Suprapubic skin (tissue), 4 donors: ENCODE results near the gene KATNB1. TPM values are rescaled to one million over a fixed set of nuclear protein-coding genes. Genes with fewer than 3 reads are reported as not detected.

ENCODE experiments used
- DNase-seq, 2 donors: peaks; one replicate each; pipeline ENCODE4 v3.0.0-alpha.2; 2019; ENCODE audit warnings: low spot score in 2 of 2
- H3K27ac ChIP-seq: fragments of 200-600 bp; sonication (generic); one replicate; pipeline ENCODE4 v1.5.1; 2019
- H3K27me3 ChIP-seq: fragments of 200-600 bp; sonication (generic); one replicate; pipeline ENCODE4 v1.5.1; 2019
- H3K36me3 ChIP-seq: fragments of 200-600 bp; sonication (generic); one replicate; pipeline ENCODE4 v1.5.1; 2019
- H3K4me1 ChIP-seq: fragments of 200-600 bp; sonication (generic); one replicate; pipeline ENCODE4 v1.5.1; 2019
- H3K4me3 ChIP-seq: fragments of 200-600 bp; sonication (generic); one replicate; pipeline ENCODE4 v1.5.1; 2019; ENCODE audit warnings: mild to moderate bottlenecking
- H3K9me3 ChIP-seq: fragments of 200-600 bp; sonication (generic); one replicate; pipeline ENCODE4 v1.5.1; 2019
- EP300 ChIP-seq: sonication (generic); formaldehyde crosslinking; IDR thresholded peaks from one replicate; pipeline ENCODE4 v1.6.1; 2017; ENCODE audit warnings: antibody characterized with exemption
- POLR2A ChIP-seq, 2 donors: fragments of 450-650 bp; IDR thresholded peaks; one replicate each; pipeline ENCODE4 v1.6.1; 2017; ENCODE audit warnings: antibody characterized with exemption in 2 of 2, mild to moderate bottlenecking in 2 of 2, moderate library complexity in 2 of 2
- POLR2AphosphoS5 ChIP-seq, 3 donors: sonication (generic); formaldehyde crosslinking; IDR thresholded peaks; one replicate each; pipeline ENCODE4 v1.6.1; 2017; ENCODE audit warnings: antibody characterized with exemption in 3 of 3
- WGBS: methylation state at CpG from one replicate; pipeline ENCODE4 v1.1.5; 2018; 5-methylcytosine and 5-hydroxymethylcytosine counted together
- total RNA-seq, 4 donors: library from RNA; depleted of rRNA; stranded (reverse); fragments of >200 nt; gene quantifications; one replicate each; pipeline ENCODE4 v1.1.0, GENCODE V29; 2016
- TF ChIP-seq, protein P1 (sequence below), 2 donors: fragments of 200-600 bp in 1 of 2; fragments of 450-650 bp in 1 of 2; sonication (generic) in 1 of 2; IDR thresholded peaks; one replicate each; pipeline ENCODE4 v1.5.1; 2016 to 2019; ENCODE audit warnings: antibody characterized with exemption in 2 of 2, mild to moderate bottlenecking in 1 of 2, moderate library complexity in 1 of 2

The KATNB1 gene
- total RNA-seq, 4 donors from 2014 or later: 47.8 to 62.7 (median 55.7) TPM

DNA sequence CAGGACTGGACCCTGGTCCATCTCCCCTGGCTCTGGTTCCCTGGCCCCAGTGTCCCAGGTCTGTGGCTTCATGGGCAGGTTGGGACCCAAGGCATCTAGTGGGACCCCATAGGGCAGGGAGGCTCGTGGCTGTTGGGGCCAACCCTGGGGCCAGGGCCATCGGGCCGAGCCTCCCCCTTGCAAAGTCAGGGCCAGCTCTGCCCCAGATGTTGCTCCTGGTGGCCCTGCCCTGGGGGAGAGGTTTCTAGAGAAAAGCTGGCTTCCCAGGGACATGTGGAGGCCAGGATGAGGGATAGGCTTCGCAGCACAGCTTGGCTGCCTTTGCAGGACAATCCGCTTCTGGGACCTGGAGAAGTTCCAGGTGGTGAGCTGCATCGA is 16.6 kb downstream of the KATNB1 start:
- Histone ChIP-seq H3K9me3 (no peaks in the 10 kb centered on the region), H3K27ac (no peak overlapping the region), H3K4me1 (peaks cover 4% of the 10 kb centered on the region), H3K27me3 (no peaks in the 10 kb centered on the region), H3K36me3 (peaks cover 68% of the 10 kb centered on the region), H3K4me3 (no peak overlapping the region)
- 65% methylated on average over 2 of the region's 6 CpGs for WGBS
- DNase-seq: no peak
- TF ChIP-seq POLR2A (IDR thresholded peaks at IDR 0.05) (no peak), POLR2AphosphoS5 (IDR thresholded peaks at IDR 0.05) (no peak), EP300 (no peak)
- TF ChIP-seq, protein P1, sequence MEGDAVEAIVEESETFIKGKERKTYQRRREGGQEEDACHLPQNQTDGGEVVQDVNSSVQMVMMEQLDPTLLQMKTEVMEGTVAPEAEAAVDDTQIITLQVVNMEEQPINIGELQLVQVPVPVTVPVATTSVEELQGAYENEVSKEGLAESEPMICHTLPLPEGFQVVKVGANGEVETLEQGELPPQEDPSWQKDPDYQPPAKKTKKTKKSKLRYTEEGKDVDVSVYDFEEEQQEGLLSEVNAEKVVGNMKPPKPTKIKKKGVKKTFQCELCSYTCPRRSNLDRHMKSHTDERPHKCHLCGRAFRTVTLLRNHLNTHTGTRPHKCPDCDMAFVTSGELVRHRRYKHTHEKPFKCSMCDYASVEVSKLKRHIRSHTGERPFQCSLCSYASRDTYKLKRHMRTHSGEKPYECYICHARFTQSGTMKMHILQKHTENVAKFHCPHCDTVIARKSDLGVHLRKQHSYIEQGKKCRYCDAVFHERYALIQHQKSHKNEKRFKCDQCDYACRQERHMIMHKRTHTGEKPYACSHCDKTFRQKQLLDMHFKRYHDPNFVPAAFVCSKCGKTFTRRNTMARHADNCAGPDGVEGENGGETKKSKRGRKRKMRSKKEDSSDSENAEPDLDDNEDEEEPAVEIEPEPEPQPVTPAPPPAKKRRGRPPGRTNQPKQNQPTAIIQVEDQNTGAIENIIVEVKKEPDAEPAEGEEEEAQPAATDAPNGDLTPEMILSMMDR (IDR thresholded peaks at IDR 0.05): no peak

- Histone ChIP-seq H3K4me3 (no peak overlapping the region), H3K27ac (no peak overlapping the region), H3K9me3 (no peaks in the 10 kb centered on the region), H3K27me3 (no peaks in the 10 kb centered on the region), H3K4me1 (peaks cover 4% of the 10 kb centered on the region), H3K36me3 (peaks cover 62% of the 10 kb centered on the region)
- WGBS: 89% methylated on average over 23 of the region's 44 CpGs
- TF ChIP-seq POLR2A (IDR thresholded peaks at IDR 0.05): no peak
- no peak for TF ChIP-seq POLR2AphosphoS5 (IDR thresholded peaks at IDR 0.05)
- TF ChIP-seq EP300: no peak
- no peak for DNase-seq
Measured at GRCh38 chr16:57752581-57753447, 17.2 kb downstream of the KATNB1 start.

GRCh38 chr16:57753448-57754353 is 18.1 kb downstream of the KATNB1 start:
- H3K27ac ChIP-seq: no peak overlapping the region
- TF ChIP-seq EP300 (no peak), POLR2AphosphoS5 (IDR thresholded peaks at IDR 0.05) (no peak), POLR2A (IDR thresholded peaks at IDR 0.05) (no peak)
- TF ChIP-seq, protein P1 (IDR thresholded peaks at IDR 0.05): no peak
- H3K27me3 ChIP-seq: no peaks in the 10 kb centered on the region
- no peak overlapping the region for H3K4me3 ChIP-seq
- no peak for DNase-seq
- WGBS: 92% methylated on average over 29 of the region's 32 CpGs
- peaks cover 2% of the 10 kb centered on the region for H3K4me1 ChIP-seq
- no peaks in the 10 kb centered on the region for H3K9me3 ChIP-seq
- H3K36me3 ChIP-seq: peaks cover 64% of the 10 kb centered on the region

GRCh38 chr16:57754354-57755060 is 18.9 kb downstream of the KATNB1 start:
- TF ChIP-seq POLR2AphosphoS5 (IDR thresholded peaks at IDR 0.05) (no peak), EP300 (no peak), POLR2A (IDR thresholded peaks at IDR 0.05) (no peak)
- TF ChIP-seq, protein P1 (IDR thresholded peaks at IDR 0.05): no peak
- Histone ChIP-seq H3K4me1 (peaks cover 3% of the 10 kb centered on the region), H3K4me3 (no peak overlapping the region), H3K36me3 (peaks cover 72% of the 10 kb centered on the region), H3K27me3 (no peaks in the 10 kb centered on the region), H3K27ac (no peak overlapping the region), H3K9me3 (no peaks in the 10 kb centered on the region)
- no peak for DNase-seq
- WGBS: 73% methylated on average over 6 of the region's 9 CpGs

DNA sequence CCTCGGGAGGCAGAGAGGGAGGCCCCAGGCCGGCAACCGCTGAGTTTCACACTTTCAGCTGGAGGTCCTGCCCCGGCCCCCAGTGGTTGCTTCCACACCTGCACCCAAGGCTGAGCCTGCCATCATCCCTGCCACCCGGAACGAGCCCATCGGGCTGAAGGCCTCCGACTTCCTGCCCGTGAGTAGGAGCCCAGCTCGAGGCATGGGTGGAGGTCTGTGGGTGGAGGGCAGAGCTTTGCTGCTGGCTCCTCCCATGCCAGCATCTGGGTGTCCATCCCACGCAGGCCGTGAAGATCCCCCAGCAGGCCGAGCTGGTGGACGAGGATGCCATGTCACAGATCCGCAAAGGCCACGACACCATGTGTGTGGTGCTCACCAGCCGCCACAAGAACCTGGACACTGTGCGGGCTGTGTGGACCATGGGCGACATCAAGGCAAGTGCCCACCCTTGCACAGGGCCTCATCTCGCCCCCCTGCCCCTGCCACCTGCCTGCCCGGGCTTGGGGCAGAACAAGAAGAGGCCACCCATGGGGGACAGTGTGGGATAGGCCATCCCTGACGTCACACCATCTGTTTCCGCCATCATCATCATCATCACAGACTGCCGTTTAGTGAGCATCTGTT is 19.6 kb downstream of the KATNB1 start:
- Histone ChIP-seq H3K27me3 (no peaks in the 10 kb centered on the region), H3K4me3 (no peak overlapping the region), H3K9me3 (no peaks in the 10 kb centered on the region), H3K27ac (no peak overlapping the region), H3K4me1 (peaks cover 10% of the 10 kb centered on the region), H3K36me3 (peaks cover 79% of the 10 kb centered on the region)
- DNase-seq: no peak
- 89% methylated on average over 12 of the region's 24 CpGs for WGBS
- no peak for TF ChIP-seq POLR2A (IDR thresholded peaks at IDR 0.05)
- TF ChIP-seq, protein P1 (IDR thresholded peaks at IDR 0.05): no peak
